ENCODE measurements around the gene ABHD16A. TPM values are rescaled to one million over a fixed set of nuclear protein-coding genes. Genes with fewer than 3 reads are reported as not detected.

ABHD16A gene
- total RNA-seq, 4 donors from 2014 or later = 41.8 to 62.8 (median 57.4) TPM

- ATAC-seq (ENCODE audit: low FRiP score) (no peak), DNase-seq (ENCODE audit: low spot score) (no peak)
- TF ChIP-seq, protein P1, sequence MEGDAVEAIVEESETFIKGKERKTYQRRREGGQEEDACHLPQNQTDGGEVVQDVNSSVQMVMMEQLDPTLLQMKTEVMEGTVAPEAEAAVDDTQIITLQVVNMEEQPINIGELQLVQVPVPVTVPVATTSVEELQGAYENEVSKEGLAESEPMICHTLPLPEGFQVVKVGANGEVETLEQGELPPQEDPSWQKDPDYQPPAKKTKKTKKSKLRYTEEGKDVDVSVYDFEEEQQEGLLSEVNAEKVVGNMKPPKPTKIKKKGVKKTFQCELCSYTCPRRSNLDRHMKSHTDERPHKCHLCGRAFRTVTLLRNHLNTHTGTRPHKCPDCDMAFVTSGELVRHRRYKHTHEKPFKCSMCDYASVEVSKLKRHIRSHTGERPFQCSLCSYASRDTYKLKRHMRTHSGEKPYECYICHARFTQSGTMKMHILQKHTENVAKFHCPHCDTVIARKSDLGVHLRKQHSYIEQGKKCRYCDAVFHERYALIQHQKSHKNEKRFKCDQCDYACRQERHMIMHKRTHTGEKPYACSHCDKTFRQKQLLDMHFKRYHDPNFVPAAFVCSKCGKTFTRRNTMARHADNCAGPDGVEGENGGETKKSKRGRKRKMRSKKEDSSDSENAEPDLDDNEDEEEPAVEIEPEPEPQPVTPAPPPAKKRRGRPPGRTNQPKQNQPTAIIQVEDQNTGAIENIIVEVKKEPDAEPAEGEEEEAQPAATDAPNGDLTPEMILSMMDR (IDR thresholded peaks at IDR 0.05) = no peak
These were observed 15.9 kb upstream of the ABHD16A start for GRCh38 chr6:31719001-31719400.

DNA sequence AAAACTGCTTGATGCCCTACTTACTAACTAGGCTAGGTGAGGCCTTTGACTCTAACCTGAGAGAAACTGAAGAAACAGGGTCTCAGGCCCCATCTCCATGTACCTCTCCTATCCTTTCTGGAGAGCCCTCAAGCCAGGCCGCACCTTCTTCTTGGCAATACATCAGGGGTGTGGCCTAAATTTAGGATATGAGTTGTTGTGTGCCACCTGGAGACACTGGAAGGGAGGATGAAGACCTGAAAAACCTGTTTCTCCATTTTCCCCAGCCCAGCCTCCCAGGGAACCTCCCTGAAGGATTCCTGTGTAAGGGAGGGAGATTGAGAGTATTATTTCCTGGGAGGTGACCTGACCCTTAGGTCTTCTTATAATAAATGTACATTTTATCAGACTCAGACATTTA is 15.1 kb upstream of the ABHD16A start:
- DNase-seq (ENCODE audit: low spot score) (no peak), ATAC-seq (ENCODE audit: low FRiP score) (no peak)
- TF ChIP-seq, protein P1 (IDR thresholded peaks at IDR 0.05) = no peak

- no peak for DNase-seq (ENCODE audit: low spot score)
These were observed 14.5 kb upstream of the ABHD16A start for GRCh38 chr6:31717499-31718222.

GRCh38 chr6:31715022-31715958 is 12.2 kb upstream of the ABHD16A start, which contains the start of gene LY6G6D:
TSS of gene LY6G6D (plus strand) at chr6:31715348. CDS start at chr6:31715356, 8 bp downstream.
- ATAC-seq (ENCODE audit: low FRiP score) (no peak), DNase-seq (ENCODE audit: low spot score) (no peak)
- TF ChIP-seq, protein P1 (IDR thresholded peaks at IDR 0.05) = no peak

More at GRCh38 chr6:31717499-31718222, 14.5 kb upstream of the ABHD16A start:
- no peak for ATAC-seq (ENCODE audit: low FRiP score)
- TF ChIP-seq, protein P1 (IDR thresholded peaks at IDR 0.05) = no peak

- no peak for ATAC-seq (ENCODE audit: low FRiP score)
- DNase-seq (ENCODE audit: low spot score) = no peak
- TF ChIP-seq, protein P1 (IDR thresholded peaks at IDR 0.05) = no peak
These were observed 11.0 kb upstream of the ABHD16A start for GRCh38 chr6:31713991-31714684.

GRCh38 chr6:31713465-31713864 is 10.3 kb upstream of the ABHD16A start:
- ATAC-seq (ENCODE audit: low FRiP score) = no peak
- DNase-seq (ENCODE audit: low spot score) = no peak
- TF ChIP-seq, protein P1 (IDR thresholded peaks at IDR 0.05) = no peak
